K562 (cell line): ENCODE data around the gene SLC25A28. TPM values are rescaled to one million over a fixed set of nuclear protein-coding genes. Genes with fewer than 3 reads are reported as not detected.

Experiments used
- ATAC-seq: fragments of 200-7000 bp; cut with Tn5 transposase; 3 replicates; pipeline ENCODE4 v1.9.1; 2020; ENCODE audit warnings: moderate library complexity
- BruUV-seq: library from RNA; stranded (reverse); fragments of 400-500 nt; replicated peaks from 2 replicates; lab custom pipeline; 2021; lab: Mats Ljungman, UMichigan
- CTCF ChIA-PET: fragments of 300-600 bp; formaldehyde crosslinking; extraction: SDS; loops from one replicate; lab custom pipeline; 2021; ENCODE audit warnings: low intra/inter-chr PET ratio; lab: Yijun Ruan, JAX
- POLR2A ChIA-PET: fragments of 300-600, 350-650 bp; sonication (Branson Sonifier 250); formaldehyde crosslinking; extraction: SDS; loops from one replicate; lab custom pipeline; 2021; ENCODE audit warnings: antibody characterized with exemption, inconsistent platforms; lab: Yijun Ruan, JAX
- DNase-seq, 4 experiments: peaks; one replicate each; pipeline versions ENCODE4 v3.0.0 to v3.0.0-alpha.2; 2011 to 2018; ENCODE audit warnings: low spot score in 3 of 4, mixed read lengths in 3 of 4; ENCODE audit errors: extremely low read depth in 1 of 4
- FAIRE-seq: peaks from 2 replicates; lab custom pipeline; 2011; peaks lifted over from hg19 to GRCh38; lab: Jason Lieb, UNC
- H2AFZ ChIP-seq: 2 replicates; pipeline ENCODE4 v1.6.0; 2011; ENCODE audit warnings: low read depth, low read length, control low read depth, inconsistent platforms
- H3K27ac ChIP-seq: fragments of 200-600 bp; 3 replicates; pipeline ENCODE4 v1.8.0; 2011; ENCODE audit warnings: low read depth, mild to moderate bottlenecking, control low read depth, inconsistent platforms, low read length, moderate library complexity, mixed read lengths; ENCODE audit errors: extremely low read depth
- H3K27me3 ChIP-seq, 2 experiments: fragments of 300-600 bp in 1 of 2; 2 replicates in 1 of 2; 3 replicates in 1 of 2; pipeline versions ENCODE4 v1.6.0 to v1.8.0; 2011; ENCODE audit warnings: inconsistent platforms in 2 of 2, low read length in 2 of 2, mild to moderate bottlenecking in 1 of 2, mixed read lengths in 1 of 2, moderate library complexity in 1 of 2; ENCODE audit not compliant: control insufficient read depth in 2 of 2, insufficient read depth in 2 of 2
- H3K36me3 ChIP-seq: fragments of 300-600 bp; 3 replicates; pipeline ENCODE4 v1.8.0; 2011; ENCODE audit warnings: mild to moderate bottlenecking, low read length, inconsistent platforms; ENCODE audit not compliant: control insufficient read depth, insufficient read depth
- H3K4me1 ChIP-seq, 2 experiments: fragments of 200-600 bp in 1 of 2; replicated peaks in 1 of 2; 2 replicates in 1 of 2; 3 replicates in 1 of 2; pipeline versions ENCODE4 v1.5.1 to v1.8.0; 2011; ENCODE audit warnings: inconsistent platforms in 2 of 2, low read length in 2 of 2, mild to moderate bottlenecking in 1 of 2, mixed read lengths in 1 of 2, moderate library complexity in 1 of 2; ENCODE audit not compliant: control insufficient read depth in 2 of 2, insufficient read depth in 2 of 2
- H3K4me2 ChIP-seq: 2 replicates; pipeline ENCODE4 v1.6.1; 2011; ENCODE audit warnings: low read length, control low read depth, inconsistent platforms, mixed read lengths; ENCODE audit not compliant: insufficient read depth
- H3K4me3 ChIP-seq: fragments of 200-600 bp; sonication (generic), shearing (Covaris generic); 2 replicates; pipeline ENCODE4 v1.5.1; 2016; ENCODE audit warnings: control low read depth, inconsistent platforms
- H3K79me2 ChIP-seq: fragments of 200-600 bp; 3 replicates; pipeline ENCODE4 v1.8.0; 2011; ENCODE audit warnings: low read length, inconsistent platforms; ENCODE audit not compliant: control insufficient read depth, insufficient read depth
- H3K9ac ChIP-seq, 2 experiments: 2 replicates each; pipeline versions ENCODE4 v1.6.0 to v1.6.1; 2011; ENCODE audit warnings: low read depth in 2 of 2, low read length in 2 of 2, control low read depth in 1 of 2, inconsistent platforms in 1 of 2, mild to moderate bottlenecking in 1 of 2, mixed read lengths in 1 of 2; ENCODE audit not compliant: insufficient read depth in 1 of 2
- H3K9me1 ChIP-seq: one replicate; pipeline ENCODE4 v1.6.0; 2011; ENCODE audit warnings: inconsistent platforms, mild to moderate bottlenecking, low read length, moderate library complexity; ENCODE audit not compliant: control insufficient read depth, insufficient read depth
- H3K9me3 ChIP-seq: replicated peaks from 2 replicates; pipeline ENCODE4 v1.5.1; 2011; ENCODE audit warnings: low read depth, low read length, inconsistent platforms; ENCODE audit not compliant: control insufficient read depth, insufficient read depth
- H4K20me1 ChIP-seq: replicated peaks from 2 replicates; pipeline ENCODE4 v1.6.1; 2011; ENCODE audit warnings: low read length, inconsistent platforms, mixed read lengths; ENCODE audit not compliant: control insufficient read depth, insufficient read depth
- ARID4B ChIP-seq: sonication (generic); formaldehyde crosslinking; IDR thresholded peaks from 2 replicates; pipeline ENCODE4 v1.8.0; 2022; ENCODE audit warnings: mild to moderate bottlenecking, missing genetic modification reagents
- ATF1 ChIP-seq, 2 experiments: fragments of 450-650 bp in 1 of 2; IDR thresholded peaks; 2 replicates each; pipeline ENCODE4 v1.6.1; 2016; ENCODE audit warnings: missing compliant biosample characterization in 1 of 2, missing genetic modification characterization in 1 of 2
- CCNT2 ChIP-seq: IDR thresholded peaks from 2 replicates; pipeline ENCODE4 v1.6.1; 2011; ENCODE audit warnings: borderline replicate concordance, low read depth, mild to moderate bottlenecking, moderate library complexity, mixed read lengths, low read length; ENCODE audit not compliant: insufficient read length; ENCODE audit errors: extremely low read depth
- CXXC5 ChIP-seq: fragments of 250-450 bp; sonication (Bioruptor Pico); IDR thresholded peaks from 2 replicates; pipeline ENCODE4 v1.8.0; 2022; ENCODE audit warnings: inconsistent platforms, mild to moderate bottlenecking, moderate library complexity
- HNRNPLL ChIP-seq: fragments of 200-400 bp; formaldehyde crosslinking; IDR thresholded peaks from 2 replicates; pipeline ENCODE4 v1.6.1; 2017; ENCODE audit warnings: low read length, low read depth, mild to moderate bottlenecking; ENCODE audit not compliant: poor library complexity, severe bottlenecking
- MAX ChIP-seq: sonication (generic); formaldehyde crosslinking; IDR thresholded peaks from 2 replicates; pipeline ENCODE4 v1.9.0; 2022; ENCODE audit warnings: mild to moderate bottlenecking, missing genetic modification reagents
- MEIS2 ChIP-seq: fragments of 450-650 bp; IDR thresholded peaks from 2 replicates; pipeline ENCODE4 v1.6.1; 2014; ENCODE audit warnings: mild to moderate bottlenecking; ENCODE audit not compliant: partially characterized antibody
- PCBP2 ChIP-seq: fragments of 200-400 bp; formaldehyde crosslinking; IDR thresholded peaks from 2 replicates; pipeline ENCODE4 v1.6.1; 2018; ENCODE audit warnings: low read length, low read depth, mild to moderate bottlenecking, moderate library complexity; ENCODE audit not compliant: poor library complexity, severe bottlenecking
- POLR2G ChIP-seq: fragments of 200-400 bp; formaldehyde crosslinking; IDR thresholded peaks from 2 replicates; pipeline ENCODE4 v1.6.1; 2017; ENCODE audit warnings: low read depth, mild to moderate bottlenecking, antibody characterized with exemption, low read length, moderate library complexity
- RAD51 ChIP-seq: fragments of 450-650 bp; IDR thresholded peaks from 2 replicates; pipeline ENCODE4 v1.7.1; 2016; ENCODE audit warnings: low read depth, mild to moderate bottlenecking, borderline replicate concordance
- ZBED1 ChIP-seq: IDR thresholded peaks from 2 replicates; pipeline ENCODE4 v1.6.1; 2014
- ZNF780A ChIP-seq: fragments of 250-450 bp; sonication (Bioruptor Pico); IDR thresholded peaks from 2 replicates; pipeline ENCODE4 v1.5.0; 2021; ENCODE audit warnings: mild to moderate bottlenecking
- WGBS: fragments of 100-300 bp; shearing (Covaris generic); methylation state at CpG from one replicate; pipeline ENCODE4 v1.1.6; 2016; ENCODE audit warnings: low coverage, mixed read lengths; ENCODE audit not compliant: insufficient coverage; ENCODE audit errors: missing lambda C conversion rate; 5-methylcytosine and 5-hydroxymethylcytosine counted together
- in situ Hi-C: fragments of 300-500 bp; cut with MboI; formaldehyde crosslinking; loops from 4 replicates; pipeline ENCODE4 v1.15.0; 2018; ENCODE audit warnings: inconsistent platforms, mixed read lengths
- intact Hi-C: fragments of 100-400 bp; cut with micrococcal nuclease; formaldehyde crosslinking; loops from 2 replicates; pipeline ENCODE4 v1.14.2; 2022
- polyA plus RNA-seq, 8 experiments: library from polyadenylated mRNA; depleted of rRNA in 4 of 8; stranded (reverse) in 5 of 8; unstranded in 3 of 8; fragments of >200 nt; fragmentation: Nextera tagmentation in 2 of 8; fragmentation: Illumina TruSeq in 1 of 8; extraction: Ambion mirVana in 2 of 8; extraction: Trizol in 1 of 8; gene quantifications; 2 replicates each; pipeline versions ENCODE4 v1.2.1 to v1.2.3, GENCODE V29; 2011 to 2014; ENCODE audit warnings: inconsistent platforms in 1 of 8, missing spikeins in 1 of 8
- total RNA-seq, 7 experiments: library from RNA; depleted of rRNA in 6 of 7; stranded (reverse); fragments of >200 nt in 6 of 7; fragmentation: Illumina TruSeq in 2 of 7; extraction: Trizol in 2 of 7; gene quantifications; 2 replicates each; pipeline versions ENCODE4 v1.2.1 to v1.2.3, GENCODE V29; 2011 to 2021; ENCODE audit warnings: low replicate concordance in 1 of 7
- TF ChIP-seq, protein P1 (sequence below): IDR thresholded peaks from 2 replicates; pipeline ENCODE4 v1.6.1; 2011; ENCODE audit warnings: borderline replicate concordance, low read depth, mild to moderate bottlenecking, moderate library complexity, low read length; ENCODE audit not compliant: insufficient read depth, poor library complexity, severe bottlenecking

The SLC25A28 gene
- total and polyA plus RNA-seq, 9 of the 15 experiments (the other 6 are each of a cell fraction or from before 2014, with no cell fraction given), result 6.2 to 32.3 (median 18.8) TPM

DNA sequence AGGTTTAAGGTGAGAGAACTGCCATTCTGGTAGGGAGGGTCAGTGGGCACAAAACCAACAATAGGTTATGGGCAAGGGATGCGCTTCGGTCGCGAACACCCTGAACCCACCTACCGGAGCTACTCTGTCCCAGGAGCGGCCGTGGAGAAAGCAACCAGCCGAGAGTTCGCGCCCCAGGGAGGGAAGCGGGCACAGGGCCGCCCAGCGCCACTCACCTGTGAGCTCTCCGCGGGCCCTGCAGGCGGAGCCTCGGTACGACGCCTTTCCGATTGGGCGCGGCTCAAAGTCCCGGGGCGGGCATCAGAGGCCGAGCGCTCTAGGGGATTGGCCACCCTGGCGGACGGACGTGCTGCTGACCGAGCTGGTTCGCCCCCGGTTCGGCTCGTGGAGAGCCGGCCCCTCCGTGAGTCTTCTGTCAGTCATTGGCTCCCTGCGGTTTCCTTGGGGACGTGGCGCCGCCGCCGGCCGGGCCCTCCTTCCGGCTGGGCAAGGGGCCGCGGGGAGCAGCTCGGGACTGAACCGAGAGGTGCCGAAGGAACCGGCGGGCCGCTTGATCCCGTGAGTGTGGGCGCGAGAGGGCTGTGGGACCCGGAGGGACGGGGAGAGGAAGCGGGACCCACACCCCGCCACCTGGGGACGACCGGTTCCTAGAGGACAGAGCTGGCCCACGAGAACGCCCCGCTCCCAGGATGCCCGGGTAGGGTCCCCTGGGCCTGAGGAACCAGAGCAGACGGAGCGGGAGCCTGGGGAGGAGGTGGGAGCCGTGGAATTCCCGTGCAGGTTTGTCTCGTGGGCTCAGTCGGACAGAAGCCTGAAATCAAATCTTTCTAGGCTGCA lies 39.0 kb upstream of the SLC25A28 start, which contains the start of gene ENTPD7:
Gene ENTPD7, plus strand, starts transcription at position 479 of the 837 bp plus-strand sequence. CDS start 448 bp downstream, outside the sequence.
- Histone ChIP-seq H3K9me1 (no peaks in the 10 kb centered on the region), H3K9ac (peak within 1 kb of the TSS; percentile 90 to 97), H3K27me3 (no peaks in the 10 kb centered on the region), H3K36me3 (0 out of 3 replicates have a peak, but pooled peaks cover 3% of the 10 kb centered on the region), H2AFZ (peak within 1 kb of the TSS; percentile 95), H3K4me2 (peak within 1 kb of the TSS; percentile 98), H3K27ac (peak within 1 kb of the TSS; percentile 92), H3K4me3 (peak within 1 kb of the TSS; percentile 90), H3K4me1 (peaks cover 6 to 10% of the 10 kb centered on the region in 2 experiments; a peak in 3 of 5 replicates), H4K20me1 (no peaks in the 10 kb centered on the region), H3K79me2 (peaks cover 9% of the 10 kb centered on the region), H3K9me3 (no peaks in the 10 kb centered on the region)
- BruUV-seq, result no TSS peak
- CTCF ChIA-PET, result no interaction called here
- FAIRE-seq, result peak; percentile 92
- 2% methylated on average over 17 of the region's 71 CpGs for WGBS
- POLR2A ChIA-PET, result interaction anchor here (0.6 to 1.9 kb wide), 11 partner anchors 8 to 254 kb away, joined by 3 to 6 read pairs (median 3); partner anchors contain the start of genes COX15, CUTC, GOT1 and SLC25A28
- intact Hi-C loops, result no loop called here
- in situ Hi-C loops, result no loop called here
- ATAC-seq, result peak; percentile 100
- DNase-seq, result peak; percentile 92 to 96 (median 94)
- peak; percentile 35; the same call in 1 of the 2 replicates for TF ChIP-seq MAX (CRISPR knock-in tag)
- TF ChIP-seq POLR2G, result peak; percentile 90
- no peak for TF ChIP-seq ZBED1
- no peak for TF ChIP-seq PCBP2
- no peak for TF ChIP-seq ATF1 (CRISPR knock-in tag; IDR thresholded peaks at IDR 0.05)
- TF ChIP-seq ATF1 (tag; IDR thresholded peaks at IDR 0.05), result peak; percentile 52; the same call in 1 of the 2 replicates
- peak; percentile 56 for TF ChIP-seq MEIS2
- TF ChIP-seq, protein P1, sequence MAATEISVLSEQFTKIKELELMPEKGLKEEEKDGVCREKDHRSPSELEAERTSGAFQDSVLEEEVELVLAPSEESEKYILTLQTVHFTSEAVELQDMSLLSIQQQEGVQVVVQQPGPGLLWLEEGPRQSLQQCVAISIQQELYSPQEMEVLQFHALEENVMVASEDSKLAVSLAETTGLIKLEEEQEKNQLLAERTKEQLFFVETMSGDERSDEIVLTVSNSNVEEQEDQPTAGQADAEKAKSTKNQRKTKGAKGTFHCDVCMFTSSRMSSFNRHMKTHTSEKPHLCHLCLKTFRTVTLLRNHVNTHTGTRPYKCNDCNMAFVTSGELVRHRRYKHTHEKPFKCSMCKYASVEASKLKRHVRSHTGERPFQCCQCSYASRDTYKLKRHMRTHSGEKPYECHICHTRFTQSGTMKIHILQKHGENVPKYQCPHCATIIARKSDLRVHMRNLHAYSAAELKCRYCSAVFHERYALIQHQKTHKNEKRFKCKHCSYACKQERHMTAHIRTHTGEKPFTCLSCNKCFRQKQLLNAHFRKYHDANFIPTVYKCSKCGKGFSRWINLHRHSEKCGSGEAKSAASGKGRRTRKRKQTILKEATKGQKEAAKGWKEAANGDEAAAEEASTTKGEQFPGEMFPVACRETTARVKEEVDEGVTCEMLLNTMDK, result peak; percentile 60
- TF ChIP-seq CXXC5 (CRISPR knock-in tag), result peak; percentile 53
- TF ChIP-seq CCNT2, result peak; percentile 55
- no peak for TF ChIP-seq ZNF780A
- TF ChIP-seq ARID4B, result peak; percentile 60; the same call in 1 of the 2 replicates
- TF ChIP-seq HNRNPLL, result no peak
- no peak for TF ChIP-seq RAD51
